Activated CD8-positive, alpha-beta memory T cell treated with anti-CD3 and anti-CD28 coated beads for 48 hours (primary cell): ENCODE measurements around the gene TNFAIP8L3.
"Not testable (repeated sequence)": the region's sequence is repeated elsewhere in the genome, so short reads cannot be mapped to it uniquely, and the experiment has no call there.

Experiments
- DNase-seq, 3 experiments: peaks; one replicate each; pipeline ENCODE4 v3.0.0-alpha.2; 2020; ENCODE audit warnings: low read depth in 2 of 3, low spot score in 2 of 3

TNFAIP8L3 gene

GRCh38 chr15:51062736-51063135, 32.0 kb downstream of the TNFAIP8L3 start:
- no peak for DNase-seq

GRCh38 chr15:51060030-51060673, 34.6 kb downstream of the TNFAIP8L3 start:
- DNase-seq, result no peak

- DNase-seq, result no peak
These were observed 40.2 kb downstream of the TNFAIP8L3 start for GRCh38 chr15:51054535-51054934.

- DNase-seq, result no peak
These were observed 41.1 kb downstream of the TNFAIP8L3 start for GRCh38 chr15:51053571-51053970.

DNA sequence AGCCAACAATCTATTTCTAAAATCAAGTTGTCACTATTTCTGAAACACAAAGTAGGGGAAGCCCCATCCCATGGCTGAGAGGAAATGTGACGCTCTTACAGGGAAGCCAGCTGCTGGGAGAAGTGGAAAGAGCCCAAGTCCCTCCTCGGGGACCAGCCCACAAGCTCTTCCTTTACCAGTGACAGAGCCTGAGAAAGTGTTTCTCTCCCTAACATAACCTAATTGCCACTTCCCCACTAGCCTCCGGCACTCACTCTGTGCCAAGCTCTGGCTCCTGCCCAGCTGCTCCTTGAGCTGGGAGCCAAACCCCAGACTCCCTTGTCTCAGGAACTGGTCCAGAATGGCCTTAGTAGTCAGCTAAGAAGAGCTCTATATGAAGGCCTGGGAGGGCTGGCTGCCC, 42.9 kb downstream of the TNFAIP8L3 start:
- DNase-seq, result no peak

- no peak for DNase-seq
These were observed 45.6 kb downstream of the TNFAIP8L3 start for GRCh38 chr15:51049081-51049480.

- no peak for DNase-seq
These were observed 46.4 kb downstream of the TNFAIP8L3 start for GRCh38 chr15:51048308-51048707.

DNA sequence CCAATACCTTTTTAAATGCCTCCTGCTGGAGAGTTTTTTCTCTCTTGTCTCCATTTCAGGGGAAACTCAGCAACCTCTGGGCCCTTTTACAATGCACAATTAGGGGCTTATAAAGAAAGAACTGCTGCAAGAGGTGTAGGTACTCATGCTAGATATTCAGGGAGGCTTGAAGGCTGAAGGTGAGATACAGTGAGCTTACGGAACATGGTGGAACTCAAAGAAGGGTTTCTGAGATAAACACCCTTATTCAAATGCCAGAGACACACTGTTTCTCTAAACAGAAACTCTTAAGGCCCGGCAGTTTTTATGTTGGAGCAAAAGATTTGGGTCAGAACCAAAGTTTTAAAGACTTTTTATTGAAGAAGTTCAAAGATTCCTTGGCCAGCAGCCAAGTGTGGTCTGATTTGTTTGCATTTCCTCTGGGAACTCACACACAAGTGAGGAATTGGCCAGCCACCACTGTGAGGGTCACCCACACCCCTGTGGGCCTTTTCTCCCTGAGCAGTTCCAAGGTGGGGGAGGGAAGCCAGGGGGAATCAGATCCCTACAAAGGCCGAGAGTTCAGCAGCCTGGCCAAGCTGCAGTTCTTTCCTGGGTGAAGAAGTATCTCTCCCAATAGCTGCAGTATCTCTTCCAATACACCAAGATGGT, 47.8 kb downstream of the TNFAIP8L3 start:
- no peak for DNase-seq

GRCh38 chr15:51046016-51046415, 48.7 kb downstream of the TNFAIP8L3 start:
- no peak for DNase-seq

GRCh38 chr15:51044037-51044727, 50.5 kb downstream of the TNFAIP8L3 start:
- DNase-seq, result no peak

- no peak for DNase-seq
These were observed 55.8 kb downstream of the TNFAIP8L3 start for GRCh38 chr15:51038974-51039319.

GRCh38 chr15:51038162-51038973, 56.3 kb downstream of the TNFAIP8L3 start:
- DNase-seq, result no peak

DNA sequence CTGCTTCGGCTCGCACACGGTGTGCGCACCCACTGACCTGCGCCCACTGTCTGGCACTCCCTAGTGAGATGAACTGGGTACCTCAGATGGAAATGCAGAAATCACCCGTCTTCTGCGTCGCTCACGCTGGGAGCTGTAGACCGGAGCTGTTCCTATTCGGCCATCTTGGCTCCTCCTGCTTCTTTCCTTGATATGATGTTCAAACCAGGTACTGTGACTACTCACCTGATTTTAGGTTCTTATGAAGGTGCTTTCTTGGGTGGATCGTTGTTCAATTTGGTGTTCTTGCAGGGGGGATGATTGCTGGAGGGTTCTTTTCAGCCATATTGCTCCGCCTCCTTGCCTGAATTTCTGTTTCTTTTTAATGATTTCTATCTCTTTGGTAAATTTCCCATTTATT, 57.2 kb downstream of the TNFAIP8L3 start:
- not testable (repeated sequence) for DNase-seq

GRCh38 chr15:51030649-51031316, 63.9 kb downstream of the TNFAIP8L3 start:
- DNase-seq, result no peak

- DNase-seq, result no peak
These were observed 69.3 kb downstream of the TNFAIP8L3 start for GRCh38 chr15:51025454-51025846.

DNA sequence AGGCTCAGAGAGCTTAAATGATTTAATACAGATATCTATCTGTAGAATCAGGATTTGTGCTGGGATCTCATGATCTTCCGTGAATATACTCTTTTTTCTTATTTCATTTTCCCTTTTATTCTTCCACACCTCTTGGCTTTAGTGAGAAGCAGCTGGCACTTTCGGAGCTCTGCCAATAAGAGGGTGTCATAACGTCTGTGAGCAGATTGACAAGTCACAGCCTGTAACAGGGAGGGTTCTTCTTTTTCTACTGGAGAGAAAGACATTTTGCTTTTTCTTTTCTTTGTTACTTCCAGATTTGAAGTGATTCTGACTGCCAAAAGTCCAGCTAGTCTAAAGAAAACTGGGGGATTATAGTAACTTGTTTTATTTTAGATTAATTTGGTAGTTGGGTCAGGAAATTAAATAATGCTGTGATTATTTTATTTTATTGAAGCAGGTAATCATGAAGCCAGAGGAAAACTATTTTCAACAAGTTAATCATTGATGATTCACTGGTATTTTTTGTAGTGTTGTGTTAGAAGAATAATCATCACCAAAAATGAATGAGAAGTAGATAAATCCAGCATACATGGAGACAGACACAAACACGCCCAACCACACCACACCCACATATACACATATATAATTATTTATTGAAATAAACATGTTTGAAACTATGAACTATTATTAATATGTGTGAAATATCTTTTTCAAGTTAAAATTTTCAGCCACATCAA, 69.8 kb downstream of the TNFAIP8L3 start:
- no peak for DNase-seq

DNA sequence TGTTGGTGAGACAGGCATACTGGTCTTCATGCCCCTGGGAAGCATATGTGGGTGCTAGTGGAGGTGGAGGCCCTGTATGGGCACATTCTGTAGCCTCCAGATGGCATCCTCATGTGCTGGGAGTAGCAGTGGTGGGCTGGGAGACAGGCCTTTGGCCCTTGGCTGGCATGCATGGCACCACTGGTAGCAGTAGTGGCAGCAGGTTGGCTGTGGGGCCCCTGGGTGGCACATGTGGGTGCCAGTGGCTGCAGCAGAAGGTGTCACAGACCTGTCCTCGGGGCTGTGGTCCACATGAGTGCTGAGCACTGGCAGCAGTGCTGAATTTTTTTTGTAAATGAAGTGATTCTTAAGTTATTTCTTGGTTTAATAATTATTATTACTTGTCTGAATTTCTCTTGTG, 71.2 kb downstream of the TNFAIP8L3 start:
- no peak for DNase-seq

DNA sequence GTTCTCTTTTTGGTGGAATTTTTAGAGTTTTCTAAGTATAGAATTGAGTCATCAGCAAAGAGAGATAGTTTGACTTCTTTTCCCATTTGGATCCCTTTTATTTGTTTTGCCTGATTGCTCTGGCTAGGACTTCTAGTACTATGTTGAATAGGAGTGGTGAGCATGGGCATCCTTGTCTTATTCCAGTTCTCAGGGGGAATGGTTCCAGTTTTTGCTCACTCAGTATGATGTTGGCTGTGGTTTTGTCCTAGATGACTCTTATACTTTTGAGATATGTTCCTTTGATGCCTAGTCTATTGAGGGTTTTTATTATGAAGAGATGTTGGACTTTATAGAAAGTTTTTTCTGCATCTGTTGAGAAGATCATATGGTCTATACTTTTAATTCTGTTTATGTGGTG, 72.5 kb downstream of the TNFAIP8L3 start:
- DNase-seq, result no peak

- no peak for DNase-seq
These were observed 78.1 kb downstream of the TNFAIP8L3 start for GRCh38 chr15:51016615-51017014.

GRCh38 chr15:51011212-51011611, 83.5 kb downstream of the TNFAIP8L3 start:
- no peak for DNase-seq
